ENCODE measurements around the gene DAPK3. TPM values are rescaled to one million over a fixed set of nuclear protein-coding genes. Genes with fewer than 3 reads are reported as not detected.

DAPK3 gene
- polyA plus RNA-seq, 2 of the 4 experiments (the other 2 are of a cell fraction) = 33.0 to 54.9 TPM

DNA sequence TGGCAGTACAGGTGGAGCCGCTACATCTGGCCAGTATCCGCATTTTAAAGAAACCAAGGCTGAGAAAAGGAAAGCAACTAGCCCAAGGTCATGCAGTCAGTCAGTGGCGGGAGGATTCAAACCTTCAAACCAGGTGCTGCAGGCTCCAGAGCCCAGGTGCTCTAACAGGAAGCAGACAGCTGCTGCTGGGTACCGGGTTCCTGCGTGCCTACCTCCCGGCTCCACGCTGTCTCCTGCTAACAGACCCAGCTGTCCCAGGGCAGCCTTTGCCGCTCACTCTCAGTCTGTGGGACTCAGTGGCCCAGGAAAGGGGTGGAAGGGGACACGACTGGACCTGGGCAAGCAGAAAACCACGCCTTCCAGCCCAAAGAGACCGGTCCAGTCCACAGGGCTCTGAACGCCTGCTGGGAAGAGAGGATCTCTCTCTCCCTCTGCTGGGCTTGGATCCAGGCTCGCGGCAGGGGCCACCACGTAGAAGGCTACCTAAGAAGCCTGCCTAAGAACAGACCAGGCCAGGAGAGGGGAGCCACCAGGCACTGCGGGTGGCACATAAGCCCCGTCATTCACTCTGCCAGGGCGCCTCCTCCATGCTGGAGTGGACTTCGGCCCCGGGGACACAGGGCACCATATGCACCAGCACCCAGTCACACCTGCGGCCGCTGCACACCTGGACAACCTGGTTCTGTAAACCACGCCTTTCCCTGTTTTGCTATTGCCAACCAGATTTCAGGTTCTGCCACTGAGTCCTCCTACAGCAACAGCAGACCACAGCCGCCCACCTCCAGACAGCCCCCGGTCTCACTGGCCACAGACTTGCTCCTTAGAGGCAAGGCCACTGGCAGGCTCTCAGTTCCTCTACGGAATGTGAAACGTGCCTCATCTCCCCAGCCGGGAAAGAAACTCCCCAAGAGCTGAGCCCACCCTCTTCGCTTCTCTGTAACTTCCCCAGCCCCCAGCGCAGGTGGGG, 4.6 kb downstream of the DAPK3 start:
- DNase-seq (ENCODE audit: low read depth in 1 of 2, low spot score in 1 of 2) (no peak), FAIRE-seq (no peak), ATAC-seq (no peak)
- H3K4me1 ChIP-seq = peaks cover 23% of the 10 kb centered on the region
- TF ChIP-seq, protein P1, sequence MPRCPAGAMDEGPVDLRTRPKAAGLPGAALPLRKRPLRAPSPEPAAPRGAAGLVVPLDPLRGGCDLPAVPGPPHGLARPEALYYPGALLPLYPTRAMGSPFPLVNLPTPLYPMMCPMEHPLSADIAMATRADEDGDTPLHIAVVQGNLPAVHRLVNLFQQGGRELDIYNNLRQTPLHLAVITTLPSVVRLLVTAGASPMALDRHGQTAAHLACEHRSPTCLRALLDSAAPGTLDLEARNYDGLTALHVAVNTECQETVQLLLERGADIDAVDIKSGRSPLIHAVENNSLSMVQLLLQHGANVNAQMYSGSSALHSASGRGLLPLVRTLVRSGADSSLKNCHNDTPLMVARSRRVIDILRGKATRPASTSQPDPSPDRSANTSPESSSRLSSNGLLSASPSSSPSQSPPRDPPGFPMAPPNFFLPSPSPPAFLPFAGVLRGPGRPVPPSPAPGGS (IDR thresholded peaks at IDR 0.05) = no peak
- TF ChIP-seq TP53 (CRISPR knock-in tag; IDR thresholded peaks at IDR 0.05) = no peak
- no peak for TF ChIP-seq CBX8 (IDR thresholded peaks at IDR 0.05)
- TF ChIP-seq RNF2 (IDR thresholded peaks at IDR 0.05; ENCODE audit: borderline replicate concordance, low read depth) = no peak
- TF ChIP-seq, protein P2, sequence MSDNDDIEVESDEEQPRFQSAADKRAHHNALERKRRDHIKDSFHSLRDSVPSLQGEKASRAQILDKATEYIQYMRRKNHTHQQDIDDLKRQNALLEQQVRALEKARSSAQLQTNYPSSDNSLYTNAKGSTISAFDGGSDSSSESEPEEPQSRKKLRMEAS (IDR thresholded peaks at IDR 0.05) = no peak
- TF ChIP-seq NPAS2 (CRISPR knock-in tag; IDR thresholded peaks at IDR 0.05; ENCODE audit: borderline replicate concordance) = no peak
- no peak for TF ChIP-seq E2F6 (IDR thresholded peaks at IDR 0.05; ENCODE audit: borderline replicate concordance, low read depth)
- TF ChIP-seq ZSCAN20 (CRISPR knock-in tag; IDR thresholded peaks at IDR 0.05) = no peak
- TF ChIP-seq HOXB13 (CRISPR knock-in tag; IDR thresholded peaks at IDR 0.05; ENCODE audit: low read depth) = no peak
- no peak for TF ChIP-seq TFCP2L1 (CRISPR knock-in tag; IDR thresholded peaks at IDR 0.05)
- TF ChIP-seq RARB (CRISPR knock-in tag; IDR thresholded peaks at IDR 0.05) = no peak
- no peak for TF ChIP-seq EHMT2 (IDR thresholded peaks at IDR 0.05; ENCODE audit: low read depth)
- TF ChIP-seq, protein P3, sequence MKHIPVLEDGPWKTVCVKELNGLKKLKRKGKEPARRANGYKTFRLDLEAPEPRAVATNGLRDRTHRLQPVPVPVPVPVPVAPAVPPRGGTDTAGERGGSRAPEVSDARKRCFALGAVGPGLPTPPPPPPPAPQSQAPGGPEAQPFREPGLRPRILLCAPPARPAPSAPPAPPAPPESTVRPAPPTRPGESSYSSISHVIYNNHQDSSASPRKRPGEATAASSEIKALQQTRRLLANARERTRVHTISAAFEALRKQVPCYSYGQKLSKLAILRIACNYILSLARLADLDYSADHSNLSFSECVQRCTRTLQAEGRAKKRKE (CRISPR knock-in tag; IDR thresholded peaks at IDR 0.05; ENCODE audit: low read depth) = no peak
- TF ChIP-seq FOSB (CRISPR knock-in tag; IDR thresholded peaks at IDR 0.05) = no peak
- TF ChIP-seq, protein P4, sequence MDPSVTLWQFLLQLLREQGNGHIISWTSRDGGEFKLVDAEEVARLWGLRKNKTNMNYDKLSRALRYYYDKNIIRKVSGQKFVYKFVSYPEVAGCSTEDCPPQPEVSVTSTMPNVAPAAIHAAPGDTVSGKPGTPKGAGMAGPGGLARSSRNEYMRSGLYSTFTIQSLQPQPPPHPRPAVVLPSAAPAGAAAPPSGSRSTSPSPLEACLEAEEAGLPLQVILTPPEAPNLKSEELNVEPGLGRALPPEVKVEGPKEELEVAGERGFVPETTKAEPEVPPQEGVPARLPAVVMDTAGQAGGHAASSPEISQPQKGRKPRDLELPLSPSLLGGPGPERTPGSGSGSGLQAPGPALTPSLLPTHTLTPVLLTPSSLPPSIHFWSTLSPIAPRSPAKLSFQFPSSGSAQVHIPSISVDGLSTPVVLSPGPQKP (IDR thresholded peaks at IDR 0.05; ENCODE audit: low read depth, low read length) = no peak
- TF ChIP-seq HDAC2 (IDR thresholded peaks at IDR 0.05) = no peak
- no peak for TF ChIP-seq FOSL2 (IDR thresholded peaks at IDR 0.05)
- TF ChIP-seq FOSL2 (CRISPR knock-in tag; IDR thresholded peaks at IDR 0.05) = no peak
- TF ChIP-seq KDM5A (IDR thresholded peaks at IDR 0.05) = no peak
- no peak for TF ChIP-seq POLR2AphosphoS2 (conservative IDR thresholded peaks at IDR 0.05; ENCODE audit: low read length)
- TF ChIP-seq MAFK (IDR thresholded peaks at IDR 0.05; ENCODE audit: partially characterized antibody) = no peak
- H3K4me3 ChIP-seq = no peak overlapping the region
- peak overlapping the region in 1 of 2 experiments; percentile 28; a peak in 1 of 6 replicates for H3K27ac ChIP-seq
- ChIA-PET CTCF (interaction anchor here (0.9 to 1.5 kb wide), 3 partner anchors 19 to 145 kb away, joined by 3 to 5 read pairs (median 3); partner anchors contain the start of gene EEF2), POLR2A (no interaction called here)
- H3K9me3 ChIP-seq = no peaks in the 10 kb centered on the region
- WGBS (ENCODE audit: missing lambda C conversion rate) = 96% methylated on average over 17 of the region's 30 CpGs
- no peak overlapping the region for H3K4me2 ChIP-seq
